SH-SY5Y (cell line): ENCODE measurements around the gene ACSS3.

ENCODE experiments used
- GATA2 ChIP-seq: IDR thresholded peaks from 2 replicates; pipeline ENCODE4 v1.6.1; 2011; ENCODE audit warnings: mild to moderate bottlenecking, low read depth, low read length
- GATA3 ChIP-seq: IDR thresholded peaks from 2 replicates; pipeline ENCODE4 v1.6.1; 2011; ENCODE audit warnings: low read depth, mild to moderate bottlenecking, low read length, moderate library complexity

- TF ChIP-seq GATA2 (no peak), GATA3 (no peak)
Measured at GRCh38 chr12:81300454-81300853, 222.6 kb downstream of the ACSS3 start.
